Stimulated activated CD8-positive, alpha-beta memory T cell treated with anti-CD3 and anti-CD28 coated beads, Interleukin-7, amount 100 ng/mL, for 1 hour (primary cell): ENCODE measurements around the gene CA9.

Source experiments
- DNase-seq, 2 donors: peaks; one replicate each; pipeline ENCODE4 v3.0.0-alpha.2; 2020; ENCODE audit warnings: low read depth in 2 of 2

CA9 gene

DNA sequence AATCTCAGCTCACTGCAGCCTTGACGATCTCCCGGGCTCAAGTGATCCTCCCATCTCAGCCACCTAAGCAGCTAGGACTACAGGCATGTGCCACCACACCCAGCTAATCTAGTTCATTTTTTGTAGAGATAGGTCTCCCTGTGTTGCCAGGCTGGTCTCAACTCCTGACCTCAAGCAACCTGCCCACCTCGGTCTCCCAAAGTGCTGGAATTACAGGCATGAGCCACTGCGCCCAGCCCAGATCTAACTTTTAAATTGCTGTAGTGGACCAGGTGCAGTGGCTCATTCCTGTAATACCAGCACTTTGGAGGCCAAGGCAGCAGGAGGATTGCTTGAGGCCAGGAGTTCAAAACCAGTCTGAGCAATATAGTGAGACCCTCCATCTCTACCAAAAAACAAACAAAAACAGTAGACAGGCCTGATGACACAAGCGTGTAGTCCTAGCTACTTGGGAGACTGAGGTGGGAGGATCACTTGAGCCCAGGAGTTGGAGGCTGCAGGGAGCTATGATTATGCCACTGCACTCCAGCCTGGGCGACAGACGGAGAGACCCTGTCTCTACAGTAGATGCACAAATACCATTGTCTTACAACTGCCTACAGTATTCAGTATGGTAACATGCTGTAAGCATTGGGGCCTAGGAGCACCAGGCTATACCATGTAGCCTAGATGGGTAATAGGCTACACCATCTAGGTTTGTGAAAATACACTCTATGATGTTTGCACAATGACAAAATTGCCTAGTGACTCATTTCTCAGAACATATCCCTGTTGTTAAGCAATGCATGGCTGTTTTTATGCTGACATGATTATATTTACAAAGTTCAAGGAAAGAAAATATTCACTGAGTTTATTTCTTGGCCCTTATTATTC lies 21.5 kb upstream of the CA9 start:
- DNase-seq, result no peak

GRCh38 chr9:35652829-35653209 lies 20.9 kb upstream of the CA9 start:
- no peak for DNase-seq

DNA sequence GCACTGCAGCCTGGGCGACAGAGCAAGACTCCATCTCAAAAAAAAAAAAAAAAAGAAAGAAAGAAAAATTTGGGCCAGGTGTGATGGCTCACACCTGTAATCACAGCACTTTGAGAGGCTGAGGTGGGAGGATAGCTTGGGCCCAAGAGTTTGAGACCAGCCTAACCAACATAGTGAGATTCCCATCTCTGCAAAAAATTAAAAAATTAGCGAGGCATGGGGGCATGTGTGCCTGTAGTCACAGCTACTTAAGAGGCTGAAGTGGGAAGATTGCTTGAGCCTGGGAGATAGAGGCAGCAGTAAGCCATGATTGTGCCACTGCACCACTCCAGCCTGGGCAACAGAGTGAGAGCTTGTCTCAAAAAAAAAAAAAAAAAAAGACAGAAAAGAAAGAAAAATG lies 20.1 kb upstream of the CA9 start:
- no peak for DNase-seq

DNA sequence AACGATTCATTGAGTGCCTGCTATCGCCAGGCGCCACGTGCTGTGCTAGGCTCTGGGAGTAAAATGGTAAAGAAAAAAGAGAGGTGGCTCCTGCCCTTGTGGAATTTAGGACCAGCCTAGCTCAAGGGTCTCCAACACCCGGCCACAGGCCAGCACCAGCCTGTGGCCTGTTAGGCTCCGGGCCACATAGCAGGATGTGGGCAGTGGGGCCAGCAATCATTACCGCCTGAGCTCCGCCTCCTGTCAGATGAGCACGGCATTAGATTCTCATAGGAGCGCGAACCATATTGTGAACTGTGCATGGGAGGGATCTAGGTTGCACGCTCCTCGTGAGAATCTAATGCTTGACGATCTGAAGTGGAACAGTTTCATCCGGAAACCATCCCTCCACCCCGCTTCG lies 17.4 kb upstream of the CA9 start:
- no peak for DNase-seq

- no peak for DNase-seq
These were observed 16.7 kb upstream of the CA9 start for GRCh38 chr9:35656831-35657545.

DNA sequence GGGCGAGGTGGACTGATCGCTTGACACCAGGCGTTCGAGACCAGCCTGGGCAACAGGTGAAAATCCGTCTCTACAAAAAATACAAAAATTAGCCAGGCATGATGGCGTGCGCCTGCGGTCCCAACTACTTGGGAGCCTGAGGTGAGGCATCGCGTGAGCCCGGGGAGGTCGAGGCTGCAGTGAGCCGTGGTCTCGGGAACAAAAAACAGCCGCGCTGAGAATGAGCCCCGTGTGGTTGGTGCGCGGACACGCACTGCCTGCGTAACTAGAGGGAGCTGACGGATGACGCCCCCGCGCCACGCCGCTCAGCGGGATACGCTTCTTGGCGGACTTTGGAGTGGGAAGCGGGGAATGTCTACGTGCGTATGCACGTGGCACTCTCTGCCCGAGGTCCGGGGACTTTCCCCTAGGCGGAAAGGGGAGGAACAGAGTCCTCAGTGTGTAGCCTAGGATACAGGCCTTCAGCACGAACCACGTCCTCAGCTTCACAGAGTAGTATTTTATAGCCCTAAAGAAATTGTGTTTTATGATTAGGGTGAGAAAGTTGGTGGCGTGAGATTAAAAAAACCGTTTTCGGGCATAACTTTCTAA lies 16.1 kb upstream of the CA9 start, which contains the start of gene RMRP:
Gene RMRP (minus strand): TSS at position 474 of the 591 bp plus-strand sequence.
- peak; percentile 59 to 64 for DNase-seq

DNA sequence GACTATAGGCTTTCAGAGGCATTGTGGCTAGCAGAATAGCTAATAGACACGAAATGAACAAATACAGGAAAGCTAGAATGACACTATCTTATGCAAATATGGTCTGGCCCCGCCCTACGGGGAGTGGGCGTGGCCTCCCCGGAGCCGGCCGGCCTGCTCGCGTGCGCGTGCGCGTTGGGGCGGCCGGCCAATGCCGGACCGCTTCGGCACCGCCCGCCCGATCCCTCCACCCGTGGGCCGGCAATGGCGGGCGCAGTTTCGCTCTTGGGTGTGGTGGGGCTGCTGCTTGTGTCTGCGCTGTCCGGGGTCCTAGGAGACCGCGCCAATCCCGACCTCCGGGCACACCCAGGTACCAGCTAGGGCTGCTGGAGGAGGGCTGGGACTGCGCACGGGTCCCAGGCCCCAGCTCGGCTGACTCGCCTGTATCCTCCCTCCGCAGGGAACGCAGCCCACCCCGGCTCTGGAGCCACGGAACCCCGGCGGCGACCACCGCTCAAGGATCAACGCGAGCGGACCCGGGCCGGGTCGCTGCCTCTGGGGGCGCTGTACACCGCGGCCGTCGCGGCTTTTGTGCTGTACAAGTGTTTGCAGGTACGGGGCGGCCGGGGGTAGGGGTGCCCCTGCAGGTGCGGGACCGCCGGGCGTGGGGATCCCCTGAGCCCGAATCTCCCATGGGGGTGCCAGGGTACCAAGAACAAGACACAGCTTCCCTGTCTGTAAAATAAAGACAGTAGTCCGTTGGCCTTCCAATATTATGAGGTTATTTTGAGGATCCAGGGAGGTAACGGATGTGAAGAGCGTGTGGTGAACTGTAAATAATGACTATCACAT lies 15.4 kb upstream of the CA9 start, which contains the start of gene CCDC107:
Gene CCDC107 (plus strand): TSS at position 156 of the 831 bp plus-strand sequence. CDS start 88 bp downstream, at position 244.
- peak; percentile 67 to 68 for DNase-seq

DNA sequence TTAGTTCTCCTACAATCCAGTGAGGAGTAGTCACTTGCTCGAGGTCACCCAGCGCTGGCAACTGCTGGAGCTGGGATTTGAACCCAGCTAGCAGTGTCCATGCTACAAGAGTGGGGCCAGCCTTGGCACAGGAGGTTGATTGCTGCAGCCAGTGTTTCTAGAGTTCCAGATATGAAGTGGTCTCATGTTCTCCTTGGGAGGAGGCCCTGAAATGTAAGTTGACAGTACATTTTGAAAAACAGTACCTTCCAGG lies 14.8 kb upstream of the CA9 start:
- no peak for DNase-seq

- no peak for DNase-seq
These were observed 14.4 kb upstream of the CA9 start for GRCh38 chr9:35659340-35659739.

- DNase-seq, result no peak
These were observed 12.7 kb upstream of the CA9 start for GRCh38 chr9:35660966-35661415.

DNA sequence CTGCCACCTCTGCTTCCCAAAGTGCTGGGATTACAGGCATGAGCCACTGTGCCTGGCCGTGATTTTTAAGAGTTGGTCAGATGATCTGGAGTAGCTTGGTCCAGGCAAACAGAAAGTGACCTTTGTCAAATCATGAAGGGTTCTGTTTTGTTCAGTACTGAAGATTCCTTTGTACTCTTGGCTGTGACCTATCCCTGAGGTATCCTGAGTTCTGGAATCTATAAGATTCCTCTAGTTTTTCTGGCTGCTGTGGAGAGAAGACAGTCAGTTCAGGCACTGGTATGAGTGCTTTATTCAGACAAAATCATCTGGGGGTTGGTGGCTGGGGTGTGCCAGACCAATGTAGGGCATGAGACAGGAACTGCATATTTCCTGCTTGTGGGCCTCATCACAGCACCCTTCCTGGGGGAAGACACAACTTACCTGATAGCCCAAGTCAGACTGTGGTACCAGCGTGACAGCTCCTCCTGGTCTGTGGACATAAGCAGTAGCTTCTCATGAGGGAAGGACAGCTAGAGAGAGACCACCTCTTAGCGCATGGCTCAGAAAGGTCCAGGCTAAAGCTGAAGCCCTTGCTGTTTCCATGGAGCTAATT lies 11.9 kb upstream of the CA9 start:
- no peak for DNase-seq

- DNase-seq, result no peak
These were observed 11.3 kb upstream of the CA9 start for GRCh38 chr9:35662437-35662836.

DNA sequence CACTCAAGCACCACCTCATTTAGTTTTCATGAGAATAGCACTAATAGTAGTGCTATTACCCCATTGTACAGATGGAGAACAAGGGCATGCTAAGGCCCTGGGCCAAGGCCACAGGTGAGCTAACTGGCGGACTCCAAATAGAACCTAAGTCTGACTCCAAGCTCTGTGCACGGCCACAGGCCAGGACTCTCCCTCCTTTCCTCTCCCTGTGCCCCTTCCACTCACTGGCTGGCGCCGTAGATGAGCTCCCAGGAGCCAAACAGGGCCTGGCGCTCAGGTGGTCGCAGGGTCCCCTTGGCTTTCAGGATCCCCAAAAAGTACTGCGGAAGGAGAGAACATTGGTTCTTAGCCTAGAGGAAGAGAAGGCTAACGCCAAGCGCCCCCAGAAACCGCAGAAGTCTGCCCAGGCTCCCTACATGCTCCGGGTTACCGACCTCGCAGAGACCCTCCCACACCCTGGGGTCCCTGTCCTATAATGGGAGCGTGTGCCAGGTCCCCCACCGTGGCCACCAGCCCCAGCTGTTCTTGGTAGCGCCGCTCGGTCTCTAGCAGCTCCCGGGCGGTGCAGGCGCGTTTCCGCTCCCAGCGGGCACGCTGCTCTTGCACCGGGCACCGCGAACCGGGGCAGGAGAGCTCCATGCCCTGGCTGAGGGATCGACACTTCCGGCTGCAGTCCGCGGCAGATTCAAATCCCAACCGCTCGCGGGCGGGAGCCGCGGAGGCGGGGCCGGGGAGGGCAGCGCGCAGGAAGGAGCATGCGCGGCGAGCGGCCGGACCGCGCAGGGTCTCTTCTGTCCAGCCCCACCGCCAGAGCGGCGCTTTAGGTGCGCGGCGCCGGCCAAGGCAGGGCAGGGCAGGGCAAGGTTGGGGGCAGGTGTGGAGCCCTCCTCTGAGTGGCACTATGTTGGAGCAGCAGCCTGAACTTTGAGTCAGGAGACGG lies 8.9 kb upstream of the CA9 start, which contains the start of gene ARHGEF39:
Gene ARHGEF39 (minus strand): TSS at position 665 of the 940 bp plus-strand sequence. CDS start 26 bp downstream, at position 639.
- DNase-seq, result no peak

DNA sequence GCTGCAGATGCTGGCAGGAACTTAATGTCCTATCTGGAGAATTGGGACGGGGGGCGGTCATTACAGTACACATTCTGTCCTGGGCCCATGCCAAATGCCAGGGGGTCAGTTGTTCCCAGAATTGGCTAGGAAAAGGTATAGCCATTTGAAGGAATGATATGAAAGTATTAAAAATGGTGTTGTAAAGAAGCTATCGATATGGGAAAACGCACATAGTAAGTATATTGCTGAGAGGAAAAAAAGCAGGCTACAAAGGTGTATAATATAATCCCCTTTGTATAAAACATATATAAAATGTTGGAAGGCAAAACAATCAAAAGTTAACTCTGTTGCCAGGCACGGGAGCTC lies 8.3 kb upstream of the CA9 start:
- DNase-seq, result no peak

- DNase-seq, result no peak
These were observed 7.7 kb upstream of the CA9 start for GRCh38 chr9:35666045-35666444.

GRCh38 chr9:35666549-35666948 lies 7.2 kb upstream of the CA9 start:
- no peak for DNase-seq

DNA sequence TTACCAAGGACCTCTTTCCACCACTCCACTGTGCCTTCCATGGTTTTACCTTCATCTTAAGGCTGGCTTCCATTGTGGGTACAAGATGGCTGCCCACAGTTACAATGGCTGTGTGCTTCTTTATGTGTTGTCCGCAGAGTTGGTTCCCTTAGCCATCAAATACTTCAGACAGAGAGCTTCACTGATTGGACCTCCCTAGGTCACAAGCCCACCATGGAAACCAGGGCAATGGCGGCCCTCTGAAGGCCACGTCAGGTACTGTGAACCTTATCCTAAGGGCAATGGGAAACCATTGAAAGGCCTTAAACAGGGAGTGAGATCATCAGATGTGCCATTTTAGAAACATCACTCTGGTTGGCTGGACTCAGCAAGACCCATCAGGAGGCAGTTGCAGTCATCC lies 5.8 kb upstream of the CA9 start:
- DNase-seq, result no peak

GRCh38 chr9:35669331-35670145 lies 4.2 kb upstream of the CA9 start:
- no peak for DNase-seq

- DNase-seq, result no peak
These were observed 265 bp downstream of the CA9 start for GRCh38 chr9:35674025-35674361.

DNA sequence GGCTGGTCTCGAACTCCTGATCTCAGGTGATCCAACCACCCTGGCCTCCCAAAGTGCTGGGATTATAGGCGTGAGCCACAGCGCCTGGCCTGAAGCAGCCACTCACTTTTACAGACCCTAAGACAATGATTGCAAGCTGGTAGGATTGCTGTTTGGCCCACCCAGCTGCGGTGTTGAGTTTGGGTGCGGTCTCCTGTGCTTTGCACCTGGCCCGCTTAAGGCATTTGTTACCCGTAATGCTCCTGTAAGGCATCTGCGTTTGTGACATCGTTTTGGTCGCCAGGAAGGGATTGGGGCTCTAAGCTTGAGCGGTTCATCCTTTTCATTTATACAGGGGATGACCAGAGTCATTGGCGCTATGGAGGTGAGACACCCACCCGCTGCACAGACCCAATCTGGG lies 1.5 kb downstream of the CA9 start:
- DNase-seq, result no peak
